Esophagus (tissue), 2 donors: Measurements from ENCODE around the gene TIMM22. TPM values are rescaled to one million over a fixed set of nuclear protein-coding genes. Genes with fewer than 3 reads are reported as not detected.

Experiments
- H3K27ac ChIP-seq, 2 donors: one replicate each; pipeline ENCODE4 v1.5.1; 2013; ENCODE audit warnings: low read depth in 2 of 2, mild to moderate bottlenecking in 2 of 2, inconsistent platforms in 1 of 2, low read length in 1 of 2, moderate library complexity in 1 of 2
- H3K27me3 ChIP-seq, 2 donors: one replicate each; pipeline ENCODE4 v1.6.1; 2013; ENCODE audit warnings: low read length in 2 of 2, control low read depth in 1 of 2, mild to moderate bottlenecking in 1 of 2; ENCODE audit not compliant: insufficient read depth in 2 of 2, control insufficient read depth in 1 of 2
- H3K36me3 ChIP-seq, 2 donors: one replicate each; pipeline ENCODE4 v1.6.1; 2013; ENCODE audit warnings: low read length in 1 of 2; ENCODE audit not compliant: control insufficient read depth in 2 of 2, insufficient read depth in 2 of 2
- H3K4me1 ChIP-seq, 2 donors: one replicate each; pipeline ENCODE4 v1.6.1; 2013; ENCODE audit warnings: low read length in 1 of 2; ENCODE audit not compliant: control insufficient read depth in 2 of 2, insufficient read depth in 2 of 2
- H3K4me3 ChIP-seq, 2 donors: one replicate each; pipeline ENCODE4 v1.5.1; 2013; ENCODE audit warnings: low read length in 2 of 2, mild to moderate bottlenecking in 2 of 2, low read depth in 1 of 2, moderate library complexity in 1 of 2
- H3K9me3 ChIP-seq, 2 donors: one replicate each; pipeline ENCODE4 v1.6.1; 2013; ENCODE audit warnings: mild to moderate bottlenecking in 2 of 2, low read depth in 1 of 2, low read length in 1 of 2, moderate library complexity in 1 of 2; ENCODE audit not compliant: control insufficient read depth in 2 of 2, insufficient read depth in 1 of 2
- WGBS, 2 donors: extraction: QIAGEN DNeasy Blood & Tissue Kit; methylation state at CpG; one replicate each; pipeline ENCODE4 v1.1.7; 2013; 5-methylcytosine and 5-hydroxymethylcytosine counted together
- polyA plus RNA-seq, 2 donors: library from polyadenylated mRNA; stranded (reverse); fragments of 200-250 nt; gene quantifications; one replicate each; pipeline ENCODE4 v1.2.3, GENCODE V29; 2013
- donor health status: healthy with polysubstance abuse.
- donor health status: Bipolar disorder and iron deficiency.

Gene TIMM22
- polyA plus RNA-seq, 2 donors = 5.0 to 9.3 TPM

GRCh38 chr17:998111-998510, 1.2 kb downstream of the TIMM22 start:
- Histone ChIP-seq H3K27me3 (no peaks in the 10 kb centered on the region), H3K4me3 (peak overlapping the region in 1 of 2 donors; percentile 71), H3K4me1 (no peaks in the 10 kb centered on the region), H3K27ac (no peak overlapping the region), H3K9me3 (no peaks in the 10 kb centered on the region), H3K36me3 (peaks cover 5 to 15% of the 10 kb centered on the region in 2 donors)
- 18 to 36% methylated on average over 2 of the region's 2 CpGs for WGBS, 2 donors

- Histone ChIP-seq H3K4me1 (peaks cover 0 to 10% of the 10 kb centered on the region in 2 donors), H3K9me3 (no peaks in the 10 kb centered on the region), H3K36me3 (peaks cover 8 to 33% of the 10 kb centered on the region in 2 donors), H3K27me3 (no peaks in the 10 kb centered on the region), H3K27ac (peak overlapping the region in 1 of 2 donors; percentile 48), H3K4me3 (no peak overlapping the region)
- WGBS, 2 donors = 41 to 47% methylated on average over 15 of the region's 15 CpGs
These were observed 3.9 kb downstream of the TIMM22 start for GRCh38 chr17:1000597-1001461.

DNA sequence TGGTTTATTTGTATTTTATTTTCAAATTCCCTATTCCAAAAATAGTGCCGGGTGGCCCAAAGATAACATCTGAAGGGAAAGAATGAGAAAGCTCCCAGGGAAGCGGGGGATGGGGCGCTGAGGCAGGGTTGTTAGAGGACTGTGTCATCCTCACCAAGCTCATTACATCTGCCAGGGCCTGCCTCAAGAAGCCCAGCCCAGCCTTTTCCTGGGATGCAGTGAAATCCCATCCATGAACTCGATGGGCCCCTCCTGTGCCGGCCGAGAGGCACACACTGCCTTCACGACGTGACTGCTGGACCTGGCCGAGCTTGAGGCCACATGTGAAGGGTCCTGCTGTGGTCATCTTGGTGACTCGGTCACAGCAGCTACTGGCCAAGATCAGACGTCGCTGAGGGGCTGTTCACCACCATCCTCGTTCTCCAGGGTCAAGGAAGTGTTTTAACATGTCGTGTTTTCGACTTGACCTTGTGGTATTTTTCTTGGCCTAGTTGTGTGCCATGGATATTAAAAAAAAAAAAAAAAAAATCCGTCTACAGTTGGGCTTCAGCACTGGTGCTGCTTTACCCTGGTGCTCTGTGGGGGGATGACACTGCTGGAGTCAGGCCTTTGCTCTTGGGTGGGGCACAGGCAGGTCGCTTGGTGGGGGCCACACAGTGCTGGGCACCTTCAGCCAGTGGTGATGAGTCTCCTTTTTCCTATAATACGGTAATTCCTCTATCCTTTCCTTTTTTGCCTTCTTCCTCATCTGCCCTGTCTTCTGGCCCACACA, 4.9 kb downstream of the TIMM22 start:
- H3K27me3 ChIP-seq = no peaks in the 10 kb centered on the region
- WGBS, 2 donors = 69 to 73% methylated on average over 18 of the region's 18 CpGs
- no peak overlapping the region for H3K4me3 ChIP-seq
- peaks cover 8 to 33% of the 10 kb centered on the region in 2 donors for H3K36me3 ChIP-seq
- peak overlapping the region; percentile 61 to 85 for H3K27ac ChIP-seq
- H3K9me3 ChIP-seq = no peaks in the 10 kb centered on the region
- H3K4me1 ChIP-seq = peaks cover 4 to 17% of the 10 kb centered on the region in 2 donors

DNA sequence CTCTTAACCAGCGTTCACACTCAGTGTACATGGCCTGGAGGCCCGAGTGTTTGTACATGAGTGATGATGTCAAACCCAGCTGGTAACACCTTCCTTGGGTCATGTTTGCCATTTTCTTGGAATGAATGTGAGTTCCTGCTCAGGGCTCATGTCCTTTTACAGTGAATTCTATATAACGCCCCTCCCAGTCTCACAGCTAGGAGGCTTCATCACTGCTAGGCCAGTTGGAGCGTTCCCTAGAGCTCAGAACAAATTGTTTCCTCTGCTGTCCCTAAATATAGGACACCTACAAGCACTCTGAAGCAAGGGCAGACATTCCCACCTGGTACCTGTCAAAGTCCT, 5.5 kb downstream of the TIMM22 start:
- Histone ChIP-seq H3K9me3 (no peaks in the 10 kb centered on the region), H3K36me3 (peaks cover 8 to 38% of the 10 kb centered on the region in 2 donors), H3K4me1 (peaks cover 4 to 17% of the 10 kb centered on the region in 2 donors), H3K4me3 (no peak overlapping the region), H3K27me3 (no peaks in the 10 kb centered on the region), H3K27ac (peak overlapping the region; percentile 61 to 85)
- WGBS, 2 donors = 62 to 69% methylated on average over 4 of the region's 4 CpGs

DNA sequence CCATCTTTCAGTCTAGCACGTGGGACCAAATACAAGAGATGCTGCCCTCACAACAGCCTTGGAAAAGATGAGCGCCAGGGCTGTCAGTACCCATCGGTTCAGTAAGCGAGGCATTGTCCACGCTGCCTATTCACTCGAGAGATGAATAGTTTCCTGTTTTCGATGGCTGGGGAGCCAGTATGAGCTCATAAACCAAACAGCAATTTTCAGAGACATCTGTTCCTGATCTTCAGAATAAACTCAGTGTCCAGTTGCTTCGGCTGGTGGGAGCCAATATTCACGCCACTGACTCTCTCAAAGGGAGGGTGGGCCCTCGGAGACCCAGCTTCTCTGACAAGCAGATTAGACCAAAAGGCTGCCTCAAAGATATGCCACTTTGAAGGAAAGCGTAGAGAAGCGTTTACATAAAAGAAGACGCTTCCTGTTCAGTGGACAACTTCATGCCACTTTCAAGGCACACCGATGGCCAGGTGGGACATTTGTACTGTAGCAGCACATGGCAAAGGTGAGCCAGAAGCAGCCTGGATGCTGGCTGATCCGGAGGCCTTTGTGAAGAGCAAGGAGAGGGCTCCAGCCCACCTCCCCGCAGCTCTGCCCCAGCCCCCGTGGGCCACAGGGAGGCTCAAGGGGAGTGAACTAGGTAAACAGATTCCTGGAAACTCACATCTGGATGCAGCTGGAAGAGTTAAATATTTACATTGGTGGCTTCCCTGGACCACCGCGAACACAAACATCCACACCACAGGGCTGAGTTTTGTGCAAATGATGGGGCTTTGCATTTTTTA, 6.0 kb downstream of the TIMM22 start:
- Histone ChIP-seq H3K27ac (peak overlapping the region; percentile 61 to 85), H3K9me3 (no peaks in the 10 kb centered on the region), H3K4me1 (peaks cover 4 to 17% of the 10 kb centered on the region in 2 donors), H3K36me3 (peaks cover 8 to 44% of the 10 kb centered on the region in 2 donors), H3K27me3 (no peaks in the 10 kb centered on the region), H3K4me3 (no peak overlapping the region)
- WGBS, 2 donors = 59 to 60% methylated on average over 19 of the region's 19 CpGs

- H3K36me3 ChIP-seq = peaks cover 8 to 46% of the 10 kb centered on the region in 2 donors
- 88 to 89% methylated on average over 5 of the region's 5 CpGs for WGBS, 2 donors
- peak overlapping the region in 1 of 2 donors; percentile 11 for H3K27ac ChIP-seq
These were observed 6.7 kb downstream of the TIMM22 start for GRCh38 chr17:1003633-1003971.

GRCh38 chr17:1003972-1004768, 7.2 kb downstream of the TIMM22 start:
- H3K4me1 ChIP-seq = peaks cover 4 to 17% of the 10 kb centered on the region in 2 donors
- H3K27ac ChIP-seq = peak overlapping the region in 1 of 2 donors; percentile 44
- peaks cover 8 to 51% of the 10 kb centered on the region in 2 donors for H3K36me3 ChIP-seq
- WGBS, 2 donors = 71 to 76% methylated on average over 30 of the region's 30 CpGs
- no peaks in the 10 kb centered on the region for H3K27me3 ChIP-seq
- H3K9me3 ChIP-seq = no peaks in the 10 kb centered on the region
- H3K4me3 ChIP-seq = no peak overlapping the region

More at GRCh38 chr17:1003633-1003971, 6.7 kb downstream of the TIMM22 start:
- H3K4me1 ChIP-seq = peaks cover 4 to 17% of the 10 kb centered on the region in 2 donors
- no peak overlapping the region for H3K4me3 ChIP-seq
- H3K27me3 ChIP-seq = no peaks in the 10 kb centered on the region
- H3K9me3 ChIP-seq = no peaks in the 10 kb centered on the region

GRCh38 chr17:1004769-1005295, 7.9 kb downstream of the TIMM22 start:
- Histone ChIP-seq H3K27me3 (no peaks in the 10 kb centered on the region), H3K36me3 (peaks cover 13 to 54% of the 10 kb centered on the region in 2 donors), H3K27ac (peak overlapping the region in 1 of 2 donors; percentile 44), H3K4me3 (no peak overlapping the region), H3K9me3 (no peaks in the 10 kb centered on the region), H3K4me1 (peaks cover 4 to 17% of the 10 kb centered on the region in 2 donors)
- WGBS, 2 donors = 73 to 76% methylated on average over 13 of the region's 13 CpGs
